Measurements from ENCODE around the gene WFIKKN2.

WFIKKN2 gene

GRCh38 chr17:50877838-50878237, 42.5 kb downstream of the WFIKKN2 start:
- DNase-seq: no peak

DNA sequence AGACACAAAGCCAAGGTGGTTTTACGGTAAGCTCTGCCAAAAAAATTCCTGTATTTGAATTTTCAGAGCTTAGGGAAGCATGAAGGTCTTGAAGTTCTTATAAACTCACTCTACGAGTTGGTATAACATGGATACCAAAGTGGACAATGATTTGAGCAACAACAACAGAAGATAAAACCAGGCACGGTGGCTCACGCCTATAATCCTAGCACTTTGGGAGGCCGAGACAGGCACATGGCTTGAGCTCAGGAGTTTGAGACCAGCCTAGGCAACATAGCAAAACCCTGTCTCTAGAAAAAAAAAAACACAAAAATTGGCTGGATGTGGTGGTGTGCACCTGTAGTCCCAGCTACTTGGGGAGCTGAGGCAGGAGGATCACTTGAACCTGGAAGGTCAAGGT, 43.7 kb downstream of the WFIKKN2 start:
- DNase-seq: no peak

GRCh38 chr17:50881182-50881581, 45.8 kb downstream of the WFIKKN2 start:
- DNase-seq: no peak

GRCh38 chr17:50882851-50883250, 47.5 kb downstream of the WFIKKN2 start:
- DNase-seq: no peak

DNA sequence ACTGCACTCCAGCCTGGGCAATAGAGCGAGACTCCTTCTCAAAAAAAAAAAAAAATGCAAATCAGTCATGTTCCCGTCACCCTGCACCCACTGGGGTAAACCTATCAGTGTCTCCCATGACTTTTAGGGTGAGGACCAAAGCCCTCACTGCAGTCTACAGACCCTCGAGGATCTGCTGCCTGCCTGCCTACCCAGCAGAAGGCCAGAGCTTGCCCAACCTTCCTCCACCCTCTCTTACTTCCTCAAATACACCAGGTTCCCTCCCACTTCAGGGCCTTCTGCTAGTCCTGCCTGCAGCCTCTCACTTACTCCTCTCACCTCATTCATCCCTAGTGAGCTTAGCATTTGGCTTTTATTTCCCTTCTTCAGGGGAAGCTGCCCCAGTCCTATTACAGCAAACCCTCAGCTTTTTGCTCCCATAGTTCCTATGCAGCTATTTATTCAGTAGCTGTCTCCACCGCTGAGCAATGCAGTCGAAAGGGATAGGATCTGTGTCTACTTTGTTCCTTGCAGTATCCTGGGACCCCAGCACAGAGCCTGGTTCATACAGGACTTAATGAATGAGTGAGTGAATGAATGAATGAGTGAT, 48.6 kb downstream of the WFIKKN2 start:
- no peak for DNase-seq

DNA sequence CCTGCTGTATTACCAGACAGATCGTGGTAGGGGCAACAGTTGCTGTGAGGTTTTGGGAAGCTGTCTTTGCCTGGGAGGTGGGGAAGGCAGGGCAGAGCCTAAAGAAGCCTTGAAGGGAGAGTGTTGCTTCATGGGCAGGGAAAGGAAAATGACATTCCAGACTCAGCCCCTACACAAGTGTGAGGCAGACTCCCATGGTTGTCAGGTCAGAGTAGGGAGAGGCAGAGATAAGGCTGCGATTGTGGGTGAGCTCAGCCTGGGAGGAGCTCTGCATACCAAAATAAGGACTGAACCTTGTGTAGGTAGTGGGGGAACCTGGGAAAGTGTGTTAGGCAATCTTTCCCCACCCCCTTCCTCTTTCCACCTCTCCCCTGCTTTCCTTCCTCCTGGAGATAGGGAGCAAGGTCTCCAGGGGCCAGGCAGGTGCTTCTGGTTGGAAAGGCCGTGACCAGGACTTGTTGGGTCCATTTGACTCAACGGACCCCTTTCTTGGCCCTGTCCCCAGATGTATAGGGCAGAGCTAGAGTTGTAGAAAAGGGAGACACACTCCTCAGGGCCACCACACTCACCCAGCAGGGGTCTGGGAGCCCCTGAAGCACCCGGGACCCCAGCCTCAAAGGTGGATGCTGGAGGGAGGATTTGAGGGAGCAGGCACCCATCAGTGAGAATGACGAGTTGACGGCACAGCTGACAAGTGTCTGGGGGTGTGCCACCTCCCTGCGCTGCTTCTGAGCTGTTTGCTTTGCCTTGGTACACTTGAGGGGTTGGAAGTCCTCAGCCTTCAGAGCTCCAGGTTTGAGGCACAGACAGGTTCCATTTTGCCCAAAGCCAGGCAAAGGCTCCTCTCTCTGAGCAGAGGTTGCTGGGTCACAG, 49.3 kb downstream of the WFIKKN2 start:
- DNase-seq: no peak

- no peak for DNase-seq
Observed at GRCh38 chr17:50887705-50888245, 52.4 kb downstream of the WFIKKN2 start.

GRCh38 chr17:50889528-50890118, 54.2 kb downstream of the WFIKKN2 start:
- DNase-seq: no peak

- no peak for DNase-seq
Observed at GRCh38 chr17:50890675-50891516, 55.5 kb downstream of the WFIKKN2 start.

GRCh38 chr17:50891577-50891989, 56.2 kb downstream of the WFIKKN2 start:
- no peak for DNase-seq

Data from stimulated activated CD4-positive, alpha-beta T cell treated with anti-CD3 and anti-CD28 coated beads, Interleukin-4, amount 100 ng/mL, for 4 hours (primary cell).